HG02852 (cell line): ENCODE results near the gene FOXK1.

Experiments used
- ATAC-seq: cut with Tn5 transposase; IDR thresholded peaks from one replicate; pipeline ENCODE4 v1.9.1; 2021; ENCODE audit warnings: mild to moderate bottlenecking, moderate library complexity; ENCODE audit not compliant: unreplicated experiment

FOXK1 gene

GRCh38 chr7:4720225-4720624 is 38.1 kb downstream of the FOXK1 start:
- ATAC-seq: no peak

- ATAC-seq: no peak
Measured at GRCh38 chr7:4722308-4722707, 40.2 kb downstream of the FOXK1 start.

DNA sequence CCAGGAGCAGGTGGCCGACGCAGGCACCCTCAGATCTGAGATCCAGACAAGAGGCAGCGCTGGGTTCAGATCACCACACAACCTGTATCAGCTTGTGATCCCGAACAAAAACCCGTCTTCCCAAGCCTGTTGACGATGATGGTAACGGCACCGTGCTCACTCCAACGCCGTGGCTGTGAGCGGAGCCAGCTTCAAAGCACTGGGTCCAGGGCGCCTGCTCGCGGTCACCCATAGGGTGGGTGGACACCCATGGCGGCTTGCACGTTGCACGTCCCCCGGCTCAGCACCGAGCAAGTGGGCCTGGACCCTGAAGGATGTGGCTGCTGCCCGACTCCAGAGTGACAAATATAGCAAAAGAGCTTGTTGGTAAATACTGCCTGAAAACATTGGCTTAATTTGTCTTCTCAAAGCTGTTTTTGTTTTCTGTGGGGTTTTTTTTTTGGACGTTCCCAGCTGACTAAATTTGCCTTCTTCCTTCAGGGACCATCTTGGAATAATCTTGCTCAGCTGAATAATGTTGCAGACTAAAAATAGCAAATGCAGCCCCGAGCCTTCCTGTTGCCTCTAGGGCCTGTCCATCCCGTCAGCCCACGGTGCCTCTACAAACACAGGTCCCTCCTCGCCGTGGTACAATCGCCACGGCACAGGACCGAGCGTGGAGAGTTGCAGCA is 41.0 kb downstream of the FOXK1 start:
- ATAC-seq: no peak

- ATAC-seq: peak; percentile 17
Measured at GRCh38 chr7:4724648-4725013, 42.5 kb downstream of the FOXK1 start.

DNA sequence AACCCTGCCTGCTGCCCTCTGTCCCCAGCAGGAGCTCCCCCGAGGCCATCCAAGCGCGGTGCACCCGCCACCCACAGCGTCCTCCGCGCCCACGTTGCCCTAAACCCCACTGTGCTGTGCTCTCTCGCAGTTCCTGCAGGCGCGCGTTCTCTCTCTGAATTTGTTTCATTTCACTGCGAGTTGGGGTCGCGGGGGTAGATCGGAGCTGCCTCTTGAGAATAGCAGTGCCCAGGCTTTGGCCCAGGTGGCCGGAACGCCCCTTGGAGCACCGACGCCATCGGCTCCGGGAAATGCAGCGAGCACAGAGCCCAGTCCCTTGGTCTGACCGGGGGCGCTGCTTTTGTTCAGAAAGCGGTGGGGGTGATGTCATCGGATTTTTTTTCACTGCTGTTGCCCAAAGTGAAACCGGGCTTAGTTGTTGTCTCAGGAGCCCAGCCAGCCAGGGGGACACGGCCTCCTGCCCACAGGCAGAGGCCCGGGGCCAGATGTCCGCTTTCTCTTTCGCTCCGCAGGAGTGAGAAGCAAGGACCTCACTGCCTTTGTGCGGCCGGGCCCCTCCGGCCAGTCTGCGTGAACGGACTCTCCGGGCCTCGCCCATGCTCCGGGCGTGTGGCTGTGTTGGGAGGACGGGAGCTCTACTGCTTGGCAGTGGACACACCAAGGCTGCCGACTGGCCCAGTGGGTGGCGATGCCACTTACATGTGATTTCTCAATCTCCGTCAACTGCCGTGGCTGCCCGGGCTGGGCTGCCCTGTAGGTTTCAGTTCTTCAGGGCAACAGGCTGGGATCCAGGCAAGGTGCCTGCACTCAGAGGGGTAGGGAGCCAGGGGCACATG is 43.1 kb downstream of the FOXK1 start:
- ATAC-seq: peak; percentile 72

- ATAC-seq: no peak
Measured at GRCh38 chr7:4725850-4726450, 43.9 kb downstream of the FOXK1 start.

- ATAC-seq: no peak
Measured at GRCh38 chr7:4726566-4726965, 44.5 kb downstream of the FOXK1 start.

GRCh38 chr7:4727914-4728705 is 46.0 kb downstream of the FOXK1 start:
- ATAC-seq: no peak

- ATAC-seq: no peak
Measured at GRCh38 chr7:4729266-4729665, 47.2 kb downstream of the FOXK1 start.

- ATAC-seq: no peak
Measured at GRCh38 chr7:4730276-4730675, 48.2 kb downstream of the FOXK1 start.

DNA sequence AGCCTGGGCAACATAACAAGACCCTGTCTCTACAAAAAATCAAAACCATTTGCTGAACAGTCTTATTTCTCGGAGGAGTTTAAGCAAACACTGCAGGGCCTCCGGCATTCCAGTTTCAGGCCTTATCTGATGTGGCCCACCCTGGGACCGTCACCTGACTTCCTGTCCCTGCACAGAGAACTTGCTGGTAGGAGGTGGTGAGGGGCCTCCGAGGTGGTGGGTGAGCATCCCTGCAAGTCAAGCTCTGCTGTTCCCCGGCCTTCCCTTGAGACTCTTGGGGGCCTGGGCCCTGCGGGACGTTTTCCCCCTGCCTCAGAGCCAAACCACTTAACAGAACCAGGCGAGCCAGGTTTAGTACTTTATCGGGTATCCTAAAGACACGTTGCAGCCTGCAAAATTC is 48.9 kb downstream of the FOXK1 start:
- no peak for ATAC-seq

DNA sequence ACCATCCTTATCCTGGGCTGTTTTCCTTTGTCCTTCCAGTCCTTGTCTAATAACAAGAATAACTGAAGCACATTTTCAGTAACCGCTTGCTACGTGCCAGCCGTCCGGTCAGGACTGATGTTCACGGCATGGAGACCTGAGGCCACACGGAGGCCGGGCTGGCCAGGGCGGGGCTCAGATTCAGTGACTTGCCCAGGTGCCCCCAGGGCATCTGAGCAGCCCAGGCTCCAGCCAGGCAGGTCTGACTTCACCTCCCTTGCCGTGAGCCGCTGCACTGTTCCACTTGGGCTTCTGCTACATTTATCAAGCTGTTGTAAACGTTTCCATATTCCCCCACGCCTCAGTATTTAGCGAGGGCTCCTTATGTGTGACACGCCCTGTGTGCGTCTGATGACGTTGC is 49.7 kb downstream of the FOXK1 start:
- no peak for ATAC-seq

GRCh38 chr7:4733936-4734528 is 51.9 kb downstream of the FOXK1 start:
- ATAC-seq: no peak

GRCh38 chr7:4734587-4735345 is 52.7 kb downstream of the FOXK1 start:
- no peak for ATAC-seq

DNA sequence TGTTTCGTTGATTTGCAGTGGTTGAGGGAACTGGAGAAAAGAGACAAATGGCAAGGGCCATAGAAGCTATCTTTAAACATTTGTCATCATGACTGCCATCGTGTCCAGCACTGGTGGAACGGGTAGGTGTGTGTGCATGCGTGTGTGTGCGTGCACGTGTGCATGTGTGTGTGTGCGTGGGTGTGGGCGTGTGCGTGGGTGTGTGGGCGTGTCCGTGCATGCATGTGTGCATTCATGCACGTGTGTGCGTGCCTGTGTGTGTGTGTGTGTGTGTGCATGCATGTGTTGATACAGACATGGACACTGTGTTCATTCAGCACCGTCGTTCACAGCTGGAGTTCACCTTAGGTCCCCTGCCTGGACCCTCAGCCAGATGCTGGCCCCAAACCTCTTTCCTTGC is 55.2 kb downstream of the FOXK1 start:
- ATAC-seq: no peak

DNA sequence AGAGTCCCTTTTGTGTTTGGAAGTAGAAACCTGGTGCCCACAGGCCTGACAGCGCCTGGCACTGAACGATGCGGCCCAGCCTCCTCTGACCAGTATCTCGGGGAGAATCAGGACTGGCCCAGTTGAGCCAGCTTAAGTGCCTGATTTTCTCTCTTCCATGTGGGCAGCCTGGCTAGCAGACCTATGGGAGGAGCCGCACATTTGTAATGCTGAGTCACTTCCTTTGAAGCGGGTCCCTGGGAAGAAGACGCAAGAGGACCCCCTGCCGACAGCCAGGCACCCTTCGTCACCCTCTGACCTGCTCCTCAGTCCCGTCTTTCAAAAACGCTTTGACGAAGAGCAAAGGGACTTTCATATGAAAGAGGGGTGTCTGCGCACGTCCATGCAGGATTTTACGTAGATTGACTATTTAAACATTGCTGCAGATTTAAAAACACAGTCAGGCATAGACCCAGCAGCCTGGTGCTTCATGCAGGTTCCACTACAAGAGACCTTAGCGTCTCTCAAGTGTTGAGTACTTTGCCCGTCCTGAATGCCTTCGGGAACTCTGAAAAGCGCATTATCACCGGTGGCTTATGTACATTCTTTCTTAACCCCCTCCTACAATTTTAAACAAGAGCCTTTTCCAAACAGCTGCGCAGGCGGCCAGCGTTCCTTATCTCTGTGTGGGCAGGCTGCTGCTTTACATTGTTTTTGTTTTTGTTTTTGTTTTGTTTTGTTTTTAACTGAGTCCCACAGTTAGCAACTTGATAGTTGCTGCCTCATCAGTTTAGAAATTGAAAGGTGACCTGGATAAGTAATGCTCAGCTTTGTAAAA is 56.8 kb downstream of the FOXK1 start:
- no peak for ATAC-seq

DNA sequence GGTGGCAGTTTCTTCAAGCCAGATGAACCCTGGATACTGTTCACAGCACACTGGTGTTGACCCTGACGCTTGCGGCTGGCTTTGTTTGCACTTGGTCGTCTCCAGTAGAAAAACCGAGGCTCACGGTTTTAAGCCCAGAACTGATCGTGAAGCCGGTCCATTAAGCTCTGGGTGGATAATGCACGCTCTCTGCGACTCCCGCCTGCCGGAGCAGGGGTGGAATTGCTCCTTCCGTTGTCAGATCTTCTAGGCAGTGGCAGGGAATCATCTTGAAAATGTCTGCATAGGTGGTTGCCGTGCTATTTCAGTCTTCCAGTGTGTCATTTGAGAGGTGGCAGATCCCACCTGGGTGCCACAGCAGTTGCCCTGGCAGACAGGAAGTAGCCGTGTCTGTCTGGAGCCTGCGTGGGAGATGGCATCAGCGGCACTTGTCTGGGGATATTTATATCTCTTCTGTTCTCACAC is 57.5 kb downstream of the FOXK1 start:
- ATAC-seq: no peak

GRCh38 chr7:4740796-4741195 is 58.7 kb downstream of the FOXK1 start:
- ATAC-seq: no peak

GRCh38 chr7:4742051-4742573 is 60.0 kb downstream of the FOXK1 start:
- ATAC-seq: no peak
